Measurements from ENCODE around the gene TOX3.

TOX3 gene

GRCh38 chr16:52489894-52490293 is 57.0 kb downstream of the TOX3 start:
- peak; percentile 37 for DNase-seq

GRCh38 chr16:52488837-52489289 is 58.1 kb downstream of the TOX3 start:
- peak; percentile 72 for DNase-seq

GRCh38 chr16:52487849-52488457 is 59.0 kb downstream of the TOX3 start:
- no peak for DNase-seq

- no peak for DNase-seq
Measured at GRCh38 chr16:52480237-52480636, 66.7 kb downstream of the TOX3 start.

GRCh38 chr16:52476111-52476510 is 70.8 kb downstream of the TOX3 start:
- DNase-seq: no peak

- DNase-seq: no peak
Measured at GRCh38 chr16:52474679-52475078, 72.3 kb downstream of the TOX3 start.

- no peak for DNase-seq
Measured at GRCh38 chr16:52473096-52473495, 73.8 kb downstream of the TOX3 start.

- peak; percentile 35 for DNase-seq
Measured at GRCh38 chr16:52471650-52472370, 75.1 kb downstream of the TOX3 start.

GRCh38 chr16:52470585-52470984 is 76.4 kb downstream of the TOX3 start:
- peak; percentile 91 for DNase-seq

- peak; percentile 91 for DNase-seq
Measured at GRCh38 chr16:52469775-52470174, 77.2 kb downstream of the TOX3 start.

GRCh38 chr16:52469091-52469490 is 77.9 kb downstream of the TOX3 start:
- DNase-seq: no peak

GRCh38 chr16:52467753-52468152 is 79.2 kb downstream of the TOX3 start:
- DNase-seq: no peak

GRCh38 chr16:52466994-52467393 is 79.9 kb downstream of the TOX3 start:
- DNase-seq: no peak

GRCh38 chr16:52465711-52466267 is 81.2 kb downstream of the TOX3 start:
- DNase-seq: no peak

GRCh38 chr16:52463904-52464303 is 83.0 kb downstream of the TOX3 start:
- no peak for DNase-seq

- DNase-seq: no peak
Measured at GRCh38 chr16:52462816-52463215, 84.1 kb downstream of the TOX3 start.

GRCh38 chr16:52460639-52461178 is 86.2 kb downstream of the TOX3 start:
- no peak for DNase-seq

- no peak for DNase-seq
Measured at GRCh38 chr16:52456368-52456767, 90.6 kb downstream of the TOX3 start.

- DNase-seq: no peak
Measured at GRCh38 chr16:52455549-52456277, 91.2 kb downstream of the TOX3 start.

- DNase-seq: no peak
Measured at GRCh38 chr16:52453644-52454043, 93.3 kb downstream of the TOX3 start.

- DNase-seq: no peak
Measured at GRCh38 chr16:52451971-52452421, 94.9 kb downstream of the TOX3 start.

- DNase-seq: no peak
Measured at GRCh38 chr16:52450916-52451315, 96.0 kb downstream of the TOX3 start.

GRCh38 chr16:52450241-52450640 is 96.7 kb downstream of the TOX3 start:
- DNase-seq: no peak

Measured in DMS53 (cell line).